Measurements from ENCODE around the gene TANGO6. TPM values are rescaled to one million over a fixed set of nuclear protein-coding genes. Genes with fewer than 3 reads are reported as not detected.

TANGO6 gene
- total and polyA plus RNA-seq, 2 donors from 2014 or later, result 4.5 to 20.6 TPM

DNA sequence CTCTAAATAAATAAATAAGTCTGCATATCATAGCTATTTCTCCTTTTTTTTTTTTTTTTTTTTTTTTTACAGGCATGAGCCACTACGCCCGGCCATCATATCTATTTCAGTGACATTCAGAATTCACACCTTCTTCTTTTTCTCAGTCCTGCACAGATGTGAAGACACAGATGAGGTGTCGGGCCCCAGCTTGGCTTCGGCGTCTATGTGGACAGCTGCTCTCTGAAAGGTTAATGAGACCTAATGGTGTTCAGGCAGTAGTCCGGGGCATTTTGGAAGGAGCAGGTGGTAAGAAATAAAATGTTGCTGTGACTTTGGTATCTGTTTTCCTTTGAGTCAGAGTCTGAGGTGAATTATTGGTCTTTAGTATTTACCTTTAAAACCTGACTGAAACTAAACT is 23.6 kb downstream of the TANGO6 start:
- intact Hi-C loops (cut with DNase I), result no loop called here
- Histone ChIP-seq H3K9ac (ENCODE audit: low read length in 3 of 3) (no peak overlapping the region), H3K36me3 (ENCODE audit: control insufficient read depth in 2 of 3, insufficient read depth in 3 of 3, low read length in 3 of 3) (peaks cover 0 to 3% (median 0%) of the 10 kb centered on the region in 3 donors), H3K4me3 (ENCODE audit: low read length in 3 of 3) (no peak overlapping the region), H3K27me3 (ENCODE audit: control insufficient read depth, insufficient read depth, low read length) (no peaks in the 10 kb centered on the region), H3K27ac (ENCODE audit: low read depth in 2 of 2, low read length in 2 of 2) (no peak overlapping the region), H3K9me3 (ENCODE audit: control insufficient read depth in 2 of 3, insufficient read depth in 1 of 3, low read length in 3 of 3) (no peaks in the 10 kb centered on the region), H3K4me1 (ENCODE audit: control insufficient read depth in 2 of 3, insufficient read depth in 2 of 3, low read depth in 1 of 3, low read length in 3 of 3) (no peaks in the 10 kb centered on the region)
- TF ChIP-seq, protein P1, sequence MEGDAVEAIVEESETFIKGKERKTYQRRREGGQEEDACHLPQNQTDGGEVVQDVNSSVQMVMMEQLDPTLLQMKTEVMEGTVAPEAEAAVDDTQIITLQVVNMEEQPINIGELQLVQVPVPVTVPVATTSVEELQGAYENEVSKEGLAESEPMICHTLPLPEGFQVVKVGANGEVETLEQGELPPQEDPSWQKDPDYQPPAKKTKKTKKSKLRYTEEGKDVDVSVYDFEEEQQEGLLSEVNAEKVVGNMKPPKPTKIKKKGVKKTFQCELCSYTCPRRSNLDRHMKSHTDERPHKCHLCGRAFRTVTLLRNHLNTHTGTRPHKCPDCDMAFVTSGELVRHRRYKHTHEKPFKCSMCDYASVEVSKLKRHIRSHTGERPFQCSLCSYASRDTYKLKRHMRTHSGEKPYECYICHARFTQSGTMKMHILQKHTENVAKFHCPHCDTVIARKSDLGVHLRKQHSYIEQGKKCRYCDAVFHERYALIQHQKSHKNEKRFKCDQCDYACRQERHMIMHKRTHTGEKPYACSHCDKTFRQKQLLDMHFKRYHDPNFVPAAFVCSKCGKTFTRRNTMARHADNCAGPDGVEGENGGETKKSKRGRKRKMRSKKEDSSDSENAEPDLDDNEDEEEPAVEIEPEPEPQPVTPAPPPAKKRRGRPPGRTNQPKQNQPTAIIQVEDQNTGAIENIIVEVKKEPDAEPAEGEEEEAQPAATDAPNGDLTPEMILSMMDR (IDR thresholded peaks at IDR 0.05; ENCODE audit: borderline replicate concordance, extremely low read depth, insufficient read depth), result no peak
- FAIRE-seq, result no peak
- DNase-seq, result peak in 1 of 5 donors; percentile 15

DNA sequence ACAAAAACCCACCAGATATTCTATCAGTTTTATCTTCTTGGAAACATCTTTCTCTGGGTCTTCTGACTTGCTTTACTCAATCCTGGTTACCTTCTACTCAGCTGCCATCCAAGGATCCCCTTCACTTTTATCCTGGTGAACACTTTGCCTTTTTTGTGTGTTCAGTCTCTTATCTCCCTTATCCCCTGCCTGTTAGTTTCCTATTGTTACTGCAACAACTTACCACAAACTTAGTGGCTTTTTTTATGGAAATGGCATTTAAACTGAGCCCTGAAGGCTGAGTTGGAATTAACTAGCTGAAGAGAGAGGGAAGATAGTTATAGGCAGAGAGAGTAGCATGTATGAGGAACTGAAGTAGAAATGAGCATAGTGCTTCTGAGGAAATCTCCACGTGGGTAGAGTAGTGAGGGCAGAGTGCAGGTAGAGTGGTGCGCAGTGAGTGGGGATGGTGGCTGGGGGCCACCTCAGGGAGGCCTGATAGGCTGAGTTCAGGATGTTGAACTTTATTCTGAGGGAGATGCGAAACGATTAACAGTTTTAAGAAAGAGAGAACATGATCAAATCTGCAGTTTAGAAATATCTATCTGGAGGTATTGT is 26.3 kb downstream of the TANGO6 start:
- intact Hi-C loops (cut with DNase I), result no loop called here
- H3K36me3 ChIP-seq (ENCODE audit: control insufficient read depth in 2 of 3, insufficient read depth in 3 of 3, low read length in 3 of 3), result no peaks in the 10 kb centered on the region
- no peak for DNase-seq
- no peak overlapping the region for H3K27ac ChIP-seq (ENCODE audit: low read depth in 2 of 2, low read length in 2 of 2)
- no peak for FAIRE-seq
- no peaks in the 10 kb centered on the region for H3K27me3 ChIP-seq (ENCODE audit: control insufficient read depth, insufficient read depth, low read length)
- H3K4me1 ChIP-seq (ENCODE audit: control insufficient read depth in 2 of 3, insufficient read depth in 2 of 3, low read depth in 1 of 3, low read length in 3 of 3), result no peaks in the 10 kb centered on the region
- H3K4me3 ChIP-seq (ENCODE audit: low read length in 3 of 3), result no peak overlapping the region
- no peak overlapping the region for H3K9ac ChIP-seq (ENCODE audit: low read length in 3 of 3)
- no peaks in the 10 kb centered on the region for H3K9me3 ChIP-seq (ENCODE audit: control insufficient read depth in 2 of 3, insufficient read depth in 1 of 3, low read length in 3 of 3)
- TF ChIP-seq, protein P1 (IDR thresholded peaks at IDR 0.05; ENCODE audit: borderline replicate concordance, extremely low read depth, insufficient read depth), result no peak

DNA sequence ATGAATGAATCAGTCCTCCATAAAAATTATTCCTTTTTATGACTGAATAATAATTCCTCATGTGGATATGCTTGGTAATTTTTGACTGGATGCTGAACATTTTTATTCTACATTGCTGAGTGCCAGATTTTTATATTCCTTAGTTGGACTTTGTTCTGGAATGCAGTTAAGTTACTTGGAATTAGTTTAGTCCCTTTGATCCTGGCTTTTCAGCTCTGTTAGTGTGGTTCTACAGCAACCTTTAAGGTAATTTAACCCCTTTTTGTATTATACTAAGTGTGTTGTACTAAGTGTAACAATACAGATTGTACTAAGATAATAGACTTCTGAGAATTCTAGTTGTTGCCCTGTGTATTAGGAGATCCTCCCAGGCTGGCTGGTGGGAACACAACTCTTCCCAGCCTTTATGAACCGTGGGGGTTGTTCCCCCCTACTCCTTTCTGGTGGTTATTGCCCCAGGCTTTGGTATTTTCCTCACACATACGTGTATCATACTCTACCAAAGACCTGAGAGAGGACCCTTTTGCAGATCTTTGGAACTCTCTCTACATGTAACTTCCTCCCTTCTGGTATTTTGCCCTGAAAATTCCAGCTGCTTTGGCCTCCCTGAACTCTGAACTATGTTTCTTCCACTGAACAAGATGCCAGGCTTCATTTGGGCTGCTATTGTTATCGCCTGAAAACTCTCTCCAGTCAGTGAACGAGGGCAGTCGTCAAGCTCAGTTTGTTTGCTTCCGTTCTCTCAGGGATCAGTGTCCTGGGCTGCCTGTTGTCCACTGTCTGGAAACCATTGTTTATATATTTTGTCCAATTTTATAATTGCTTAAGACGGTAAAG is 30.5 kb downstream of the TANGO6 start:
- H3K4me1 ChIP-seq (ENCODE audit: control insufficient read depth in 2 of 3, insufficient read depth in 2 of 3, low read depth in 1 of 3, low read length in 3 of 3), result no peaks in the 10 kb centered on the region
- intact Hi-C loops (cut with DNase I), result no loop called here
- TF ChIP-seq, protein P1 (IDR thresholded peaks at IDR 0.05; ENCODE audit: borderline replicate concordance, extremely low read depth, insufficient read depth), result no peak
- H3K27ac ChIP-seq (ENCODE audit: low read depth in 2 of 2, low read length in 2 of 2), result peak overlapping the region in 1 of 2 donors; percentile 68
- FAIRE-seq, result peak; percentile 29
- no peaks in the 10 kb centered on the region for H3K9me3 ChIP-seq (ENCODE audit: control insufficient read depth in 2 of 3, insufficient read depth in 1 of 3, low read length in 3 of 3)
- peak overlapping the region in 1 of 3 donors; percentile 10 for H3K4me3 ChIP-seq (ENCODE audit: low read length in 3 of 3)
- no peaks in the 10 kb centered on the region for H3K27me3 ChIP-seq (ENCODE audit: control insufficient read depth, insufficient read depth, low read length)
- H3K9ac ChIP-seq (ENCODE audit: low read length in 3 of 3), result no peak overlapping the region
- peak in 2 of 5 donors; percentile 14 to 20 for DNase-seq
- peaks cover 0 to 7% (median 0%) of the 10 kb centered on the region in 3 donors for H3K36me3 ChIP-seq (ENCODE audit: control insufficient read depth in 2 of 3, insufficient read depth in 3 of 3, low read length in 3 of 3)
